ENCODE results near the gene FBXL7.

DNA sequence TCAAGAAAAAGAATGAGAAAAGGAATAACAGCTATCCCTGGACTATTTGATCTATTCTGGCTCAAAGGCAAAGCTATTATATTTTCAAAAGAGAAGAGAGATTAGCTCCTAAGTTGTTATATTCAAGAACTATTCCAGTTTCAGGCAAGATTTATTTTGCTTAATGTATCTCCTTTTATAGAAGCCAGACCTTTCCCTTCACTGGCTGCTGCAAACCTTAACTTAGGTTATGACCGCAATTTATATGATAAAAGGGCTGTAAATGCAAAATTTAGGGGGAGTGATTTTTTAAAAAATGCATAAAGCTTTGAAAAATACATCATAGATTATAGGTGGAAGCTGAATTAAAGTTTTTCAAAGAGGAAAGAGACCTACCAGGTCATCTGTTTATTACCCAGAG is 97.8 kb downstream of the FBXL7 start:
- TF ChIP-seq, protein P1, sequence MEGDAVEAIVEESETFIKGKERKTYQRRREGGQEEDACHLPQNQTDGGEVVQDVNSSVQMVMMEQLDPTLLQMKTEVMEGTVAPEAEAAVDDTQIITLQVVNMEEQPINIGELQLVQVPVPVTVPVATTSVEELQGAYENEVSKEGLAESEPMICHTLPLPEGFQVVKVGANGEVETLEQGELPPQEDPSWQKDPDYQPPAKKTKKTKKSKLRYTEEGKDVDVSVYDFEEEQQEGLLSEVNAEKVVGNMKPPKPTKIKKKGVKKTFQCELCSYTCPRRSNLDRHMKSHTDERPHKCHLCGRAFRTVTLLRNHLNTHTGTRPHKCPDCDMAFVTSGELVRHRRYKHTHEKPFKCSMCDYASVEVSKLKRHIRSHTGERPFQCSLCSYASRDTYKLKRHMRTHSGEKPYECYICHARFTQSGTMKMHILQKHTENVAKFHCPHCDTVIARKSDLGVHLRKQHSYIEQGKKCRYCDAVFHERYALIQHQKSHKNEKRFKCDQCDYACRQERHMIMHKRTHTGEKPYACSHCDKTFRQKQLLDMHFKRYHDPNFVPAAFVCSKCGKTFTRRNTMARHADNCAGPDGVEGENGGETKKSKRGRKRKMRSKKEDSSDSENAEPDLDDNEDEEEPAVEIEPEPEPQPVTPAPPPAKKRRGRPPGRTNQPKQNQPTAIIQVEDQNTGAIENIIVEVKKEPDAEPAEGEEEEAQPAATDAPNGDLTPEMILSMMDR (IDR thresholded peaks at IDR 0.05), result no peak
- TF ChIP-seq POLR2A (IDR thresholded peaks at IDR 0.05), result no peak

All from lower leg skin (tissue), 3 donors.